ENCODE results near the gene BNIP1.

BNIP1 gene

DNA sequence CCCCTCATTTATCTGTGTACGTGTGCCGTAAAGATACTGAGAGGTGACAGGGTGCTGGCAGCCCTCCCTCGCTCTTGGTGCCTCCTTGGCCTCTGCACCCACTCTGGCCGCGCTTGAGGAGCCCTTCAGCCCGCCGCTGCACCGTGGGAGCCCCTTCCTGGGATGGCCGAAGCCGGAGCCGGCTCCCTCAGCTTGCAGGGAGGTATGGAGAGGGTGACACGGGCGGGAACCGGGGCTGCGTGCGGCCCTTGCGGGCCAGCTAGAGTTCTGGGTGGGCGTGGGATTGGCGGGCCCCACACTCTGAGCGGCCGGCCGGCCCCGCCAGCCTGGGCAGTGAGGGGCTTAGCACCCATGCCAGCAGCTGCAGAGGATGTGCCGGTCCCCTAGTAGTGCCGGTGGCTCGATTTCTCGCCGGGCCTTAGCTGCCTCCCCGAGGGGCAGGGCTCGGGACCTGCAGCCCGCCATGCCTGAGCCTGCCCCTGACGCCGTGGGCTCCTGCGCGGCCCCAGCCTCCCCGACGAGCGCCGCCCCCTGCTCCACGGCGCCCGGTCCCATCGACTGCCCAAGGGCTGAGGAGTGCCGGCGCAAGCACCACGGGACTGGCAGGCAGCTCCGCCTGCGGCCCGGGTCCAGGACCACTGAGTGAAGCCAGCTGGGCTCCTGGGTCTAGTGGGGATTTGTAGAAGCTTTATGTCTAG is 69.1 kb downstream of the BNIP1 start:
- no peaks in the 10 kb centered on the region for H3K4me1 ChIP-seq (ENCODE audit: control insufficient read depth, low read length)
- no peaks in the 10 kb centered on the region for H3K79me2 ChIP-seq (ENCODE audit: control insufficient read depth, low read length)
- H3K27me3 ChIP-seq (ENCODE audit: control insufficient read depth, low read length), result peaks cover 6% of the 10 kb centered on the region
- H3K4me2 ChIP-seq (ENCODE audit: low read length), result no peak overlapping the region
- no peaks in the 10 kb centered on the region for H3K9me3 ChIP-seq (ENCODE audit: control insufficient read depth, insufficient read depth, low read length)
- H3K36me3 ChIP-seq (ENCODE audit: control insufficient read depth, low read length), result no peaks in the 10 kb centered on the region
- no peaks in the 10 kb centered on the region for H3F3A ChIP-seq (ENCODE audit: control insufficient read depth, insufficient read depth)
- no peak overlapping the region for H3K4me3 ChIP-seq (ENCODE audit: low read length)
- H4K20me1 ChIP-seq (ENCODE audit: control insufficient read depth, insufficient read depth, low read depth, low read length), result no peaks in the 10 kb centered on the region
- H3K27ac ChIP-seq (ENCODE audit: low read depth, low read length), result no peak overlapping the region
- no peak for TF ChIP-seq EZH2phosphoT487 (IDR thresholded peaks at IDR 0.05; ENCODE audit: borderline replicate concordance, low read length)
- TF ChIP-seq, protein P1, sequence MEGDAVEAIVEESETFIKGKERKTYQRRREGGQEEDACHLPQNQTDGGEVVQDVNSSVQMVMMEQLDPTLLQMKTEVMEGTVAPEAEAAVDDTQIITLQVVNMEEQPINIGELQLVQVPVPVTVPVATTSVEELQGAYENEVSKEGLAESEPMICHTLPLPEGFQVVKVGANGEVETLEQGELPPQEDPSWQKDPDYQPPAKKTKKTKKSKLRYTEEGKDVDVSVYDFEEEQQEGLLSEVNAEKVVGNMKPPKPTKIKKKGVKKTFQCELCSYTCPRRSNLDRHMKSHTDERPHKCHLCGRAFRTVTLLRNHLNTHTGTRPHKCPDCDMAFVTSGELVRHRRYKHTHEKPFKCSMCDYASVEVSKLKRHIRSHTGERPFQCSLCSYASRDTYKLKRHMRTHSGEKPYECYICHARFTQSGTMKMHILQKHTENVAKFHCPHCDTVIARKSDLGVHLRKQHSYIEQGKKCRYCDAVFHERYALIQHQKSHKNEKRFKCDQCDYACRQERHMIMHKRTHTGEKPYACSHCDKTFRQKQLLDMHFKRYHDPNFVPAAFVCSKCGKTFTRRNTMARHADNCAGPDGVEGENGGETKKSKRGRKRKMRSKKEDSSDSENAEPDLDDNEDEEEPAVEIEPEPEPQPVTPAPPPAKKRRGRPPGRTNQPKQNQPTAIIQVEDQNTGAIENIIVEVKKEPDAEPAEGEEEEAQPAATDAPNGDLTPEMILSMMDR (IDR thresholded peaks at IDR 0.05; ENCODE audit: low read depth, low read length, poor library complexity, severe bottlenecking), result no peak
- H3K9me2 ChIP-seq (replicated peaks; ENCODE audit: control insufficient read depth, low read length), result no peaks in the 10 kb centered on the region
